ENCODE measurements around the gene CES2.
"Not testable (repeated sequence)": the region's sequence is repeated elsewhere in the genome, so short reads cannot be mapped to it uniquely, and the experiment has no call there.

The CES2 gene

DNA sequence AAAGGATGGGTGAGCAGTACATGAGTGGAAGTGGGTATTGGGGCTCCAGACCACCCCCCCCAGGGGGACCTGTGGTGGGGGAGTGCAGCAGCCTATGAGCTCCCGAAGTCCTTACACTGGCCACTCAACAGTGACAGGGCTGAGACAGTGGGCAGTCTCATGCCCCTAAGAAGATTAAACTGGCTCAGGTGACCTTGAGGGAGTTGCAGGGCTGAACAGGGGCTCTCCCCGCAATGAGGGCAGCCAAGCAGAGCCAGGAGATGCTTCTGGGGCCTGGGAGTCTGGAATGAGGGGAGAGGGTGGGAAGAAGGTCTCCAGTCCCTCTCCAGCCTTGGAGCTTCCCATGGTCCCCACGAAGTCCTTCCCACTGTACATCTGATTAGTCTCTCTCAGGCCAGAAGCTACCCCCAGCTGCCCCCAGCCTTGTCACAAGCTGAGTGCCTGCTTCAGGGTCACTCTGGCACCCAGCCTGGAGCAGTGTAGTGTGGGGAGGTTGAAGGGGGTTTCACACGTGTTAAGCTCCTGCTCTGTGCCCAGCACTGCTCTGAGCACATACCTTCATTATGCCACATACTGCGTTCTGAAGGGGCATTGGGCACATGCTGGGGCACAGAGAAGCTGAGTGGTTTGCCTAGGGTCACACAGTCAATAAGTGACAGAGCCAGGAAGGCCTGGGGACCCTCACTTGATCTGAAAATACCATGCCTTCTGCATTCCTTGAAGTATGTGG, 15.6 kb upstream of the CES2 start:
- no peak for DNase-seq (ENCODE audit: low read depth)

DNA sequence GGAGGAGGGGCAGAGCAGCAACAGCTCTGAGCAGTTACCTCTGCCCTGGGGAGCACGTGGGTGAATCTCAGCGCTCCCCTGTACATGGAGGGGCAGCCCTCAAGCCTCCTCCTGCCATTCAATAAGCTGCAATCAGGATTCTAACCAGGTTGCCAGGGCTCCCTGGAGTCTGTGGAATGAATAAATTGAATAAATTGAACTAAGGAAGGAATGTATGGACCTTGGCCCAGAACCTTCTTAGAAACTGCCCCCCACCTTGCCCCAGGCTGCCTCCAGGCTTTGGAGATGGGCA, 15.1 kb upstream of the CES2 start:
- no peak for DNase-seq (ENCODE audit: low read depth)

DNA sequence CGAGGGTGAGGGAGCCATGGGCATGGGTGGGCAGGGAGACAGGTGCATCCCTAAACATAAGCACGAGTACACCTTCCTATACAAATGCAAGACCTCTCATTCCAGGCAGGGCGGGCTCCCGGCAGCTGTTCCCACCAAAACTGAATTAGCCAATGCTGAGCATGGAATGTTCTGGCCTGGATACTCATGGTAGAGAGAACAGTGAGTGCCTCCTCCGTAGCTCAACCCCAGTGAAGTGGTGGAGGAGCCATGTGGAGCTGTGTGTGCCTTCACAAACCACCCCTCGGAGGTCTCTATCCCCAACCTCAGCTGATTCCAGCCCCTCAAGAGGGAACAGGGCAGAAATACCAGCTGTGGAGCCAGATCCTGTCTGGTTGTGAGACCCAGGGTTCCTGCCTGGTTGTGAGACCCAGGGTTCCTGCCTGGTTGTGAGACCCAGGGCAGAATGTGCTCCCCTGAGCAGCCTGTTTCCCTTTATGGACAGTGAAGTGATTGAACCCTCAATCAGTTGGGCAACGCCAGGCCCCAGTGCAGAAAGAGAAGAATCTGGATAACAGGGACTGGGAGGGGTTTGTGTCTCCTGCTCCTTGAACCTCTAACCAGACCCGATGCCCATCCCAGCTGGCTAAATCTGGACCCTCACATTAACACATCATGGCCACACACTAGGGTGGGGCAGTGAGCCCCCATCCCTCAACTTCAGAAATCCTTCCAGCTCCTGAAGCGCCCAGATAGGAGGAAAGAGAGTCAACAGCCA, 14.2 kb upstream of the CES2 start:
- no peak for DNase-seq (ENCODE audit: low read depth)

DNA sequence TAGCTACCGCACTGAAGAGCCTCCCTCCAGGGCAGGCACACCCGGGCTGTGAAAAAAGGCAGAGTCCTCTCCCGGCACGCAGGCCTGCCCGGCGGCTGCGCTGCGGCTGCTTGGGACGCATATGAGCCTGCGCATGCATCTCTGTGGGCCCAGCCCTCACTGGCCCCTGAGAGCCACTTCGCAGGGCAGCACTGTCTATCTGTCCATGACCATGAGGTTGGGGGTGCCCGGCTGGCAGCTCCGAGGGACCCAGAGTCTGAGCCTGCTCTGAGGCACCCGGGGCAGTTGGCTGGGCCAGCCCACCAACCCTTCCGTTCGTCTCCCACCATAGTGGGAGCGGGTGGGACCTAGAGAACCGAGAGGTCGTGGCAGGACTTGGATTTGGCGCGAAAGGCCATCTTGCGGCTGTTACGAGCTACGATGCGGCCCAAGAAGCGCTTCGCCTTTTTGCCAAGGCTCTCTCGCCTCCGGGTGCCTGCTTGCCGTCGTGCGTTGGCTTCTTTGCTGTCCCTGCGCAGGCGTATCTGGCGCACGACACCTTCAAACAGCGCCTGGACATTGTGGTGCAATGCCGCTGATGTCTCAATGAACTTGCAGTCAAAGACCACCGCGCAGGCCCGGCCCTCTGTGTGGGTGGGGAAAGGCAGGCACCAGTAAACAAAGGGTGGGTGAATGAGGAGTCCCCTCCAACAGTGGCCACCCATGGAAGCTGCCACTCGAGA, 13.4 kb upstream of the CES2 start:
- DNase-seq (ENCODE audit: low read depth), result no peak

- DNase-seq (ENCODE audit: low read depth), result no peak
Observed at GRCh38 chr16:66923247-66923731, 12.0 kb upstream of the CES2 start.

GRCh38 chr16:66923866-66924265, 11.4 kb upstream of the CES2 start:
- DNase-seq (ENCODE audit: low read depth), result no peak

DNA sequence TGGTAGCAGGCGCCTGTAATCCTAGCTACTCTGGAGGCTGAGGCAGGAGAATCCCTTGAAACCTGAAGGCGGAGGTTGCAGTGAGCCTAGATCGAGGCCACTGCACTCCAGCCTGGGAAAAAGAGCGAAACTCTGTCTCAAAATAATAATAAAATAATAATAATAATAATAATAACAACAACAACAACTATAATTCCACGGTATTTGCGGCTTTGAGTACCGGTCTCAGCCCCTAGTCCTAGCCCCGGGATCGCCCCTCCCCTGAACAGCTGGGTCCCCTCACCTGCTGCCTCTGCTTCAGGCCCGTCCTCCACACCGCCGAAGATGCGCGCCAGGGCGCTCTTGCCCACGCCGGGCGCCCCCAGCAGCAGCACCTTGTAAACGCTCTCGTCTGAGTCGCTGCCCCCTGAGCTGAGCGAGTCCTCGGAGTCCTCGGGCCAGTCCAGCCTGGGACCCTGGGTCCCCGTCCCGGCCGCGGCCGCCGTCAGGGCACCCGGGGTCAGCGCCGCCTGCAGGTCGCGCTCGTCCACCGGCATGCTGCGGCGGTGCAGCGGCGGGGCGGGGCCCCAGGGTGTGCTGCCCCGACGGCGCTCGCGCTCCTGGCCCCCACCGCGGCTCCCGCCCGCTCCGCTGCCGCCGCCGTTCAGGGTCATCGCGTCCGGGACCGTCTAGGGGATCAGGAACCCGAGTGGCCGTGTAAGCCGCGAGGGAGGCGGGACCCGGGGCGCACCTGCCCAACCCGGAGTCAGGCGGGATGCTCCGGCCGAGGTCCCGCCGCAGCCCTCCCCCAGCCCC, 10.6 kb upstream of the CES2 start:
- no peak for DNase-seq (ENCODE audit: low read depth)

GRCh38 chr16:66925322-66925840, 9.9 kb upstream of the CES2 start, which contains the start of gene RRAD:
Gene RRAD, minus strand, starts transcription at chr16:66925535. Its CDS starts 356 bp downstream, at chr16:66925179.
- DNase-seq (ENCODE audit: low read depth), result no peak

DNA sequence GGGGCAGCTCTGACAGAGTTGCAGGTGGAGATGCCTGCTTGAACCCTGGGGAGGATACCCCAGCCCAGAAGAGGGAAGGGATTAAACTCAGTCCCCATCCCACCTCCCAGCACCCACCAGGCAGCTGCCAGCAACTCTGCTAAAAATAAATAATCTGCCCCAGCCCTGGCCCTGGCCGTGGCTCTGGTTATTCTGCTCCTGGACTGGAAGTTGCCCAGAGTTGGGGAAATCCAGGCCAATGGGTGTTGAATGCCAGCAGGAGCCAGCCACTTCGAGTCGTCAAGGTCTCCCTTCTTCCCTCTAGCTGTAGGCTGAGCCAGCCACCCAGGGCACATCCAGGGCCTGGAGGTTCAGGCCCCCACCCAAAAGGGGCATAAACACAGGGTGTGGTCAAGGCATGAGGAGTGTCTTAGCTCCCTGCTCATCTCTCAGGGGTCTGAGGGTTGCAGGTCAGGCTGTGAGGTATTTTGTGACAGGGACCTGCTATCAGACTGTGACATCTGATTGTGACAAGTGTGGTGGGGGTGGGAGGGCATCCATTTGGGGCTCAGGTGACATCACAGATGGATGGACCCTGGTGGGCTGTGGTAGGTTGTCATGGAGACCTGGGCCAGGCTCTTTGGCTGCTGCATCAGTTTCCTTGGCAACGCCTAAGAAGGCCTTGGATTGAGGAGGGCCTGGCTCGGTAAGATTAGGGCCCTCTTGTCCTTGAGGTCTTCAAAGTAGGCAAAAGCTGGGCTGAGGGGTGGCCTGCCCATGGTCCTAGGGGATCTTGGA, 9.0 kb upstream of the CES2 start:
- DNase-seq (ENCODE audit: low read depth), result no peak

- DNase-seq (ENCODE audit: low read depth), result peak; percentile 79
Observed at GRCh38 chr16:66926961-66927436, 8.3 kb upstream of the CES2 start.

GRCh38 chr16:66927918-66928649, 7.2 kb upstream of the CES2 start:
- no peak for DNase-seq (ENCODE audit: low read depth)

- DNase-seq (ENCODE audit: low read depth), result no peak
Observed at GRCh38 chr16:66928702-66929388, 6.5 kb upstream of the CES2 start.

GRCh38 chr16:66930189-66930588, 5.1 kb upstream of the CES2 start:
- no peak for DNase-seq (ENCODE audit: low read depth)

DNA sequence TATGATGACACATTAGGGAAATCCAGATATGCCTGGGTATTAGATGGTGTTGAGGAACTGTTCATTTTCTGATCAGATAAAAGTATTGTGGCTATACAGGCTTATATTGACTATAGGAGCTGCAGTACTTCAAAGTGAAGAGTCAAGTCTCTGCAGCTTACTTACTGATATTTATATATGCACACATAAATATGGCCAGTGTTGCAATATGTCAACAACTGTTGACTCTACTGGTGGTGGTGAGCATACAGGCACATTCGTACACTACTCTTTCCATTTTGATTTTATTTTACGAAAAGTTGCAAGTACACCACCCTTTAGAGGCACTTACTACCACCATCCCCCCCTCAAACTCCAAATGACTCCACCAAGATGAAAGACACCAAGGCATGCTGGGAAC, 3.7 kb upstream of the CES2 start:
- DNase-seq (ENCODE audit: low read depth), result no peak

DNA sequence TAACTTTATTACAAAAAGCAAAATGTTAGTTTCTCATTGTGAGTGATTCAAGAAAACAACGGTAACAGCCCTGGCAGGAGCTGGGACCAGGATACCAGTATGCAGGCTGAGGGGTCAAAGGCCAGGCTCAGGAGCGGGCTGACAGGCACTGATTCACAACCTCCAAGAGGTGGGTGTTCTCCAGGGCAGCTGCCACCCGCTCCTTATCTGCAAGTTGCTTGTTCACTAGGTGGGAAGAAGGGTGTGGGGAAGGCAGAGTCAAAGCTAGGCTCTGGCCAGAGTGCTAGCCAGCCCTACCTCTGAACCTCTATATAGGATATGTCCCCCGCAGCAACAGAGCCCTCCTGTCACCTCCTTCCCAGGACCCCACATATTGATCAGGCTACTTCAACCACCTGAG, 3.2 kb upstream of the CES2 start:
- no peak for DNase-seq (ENCODE audit: low read depth)

DNA sequence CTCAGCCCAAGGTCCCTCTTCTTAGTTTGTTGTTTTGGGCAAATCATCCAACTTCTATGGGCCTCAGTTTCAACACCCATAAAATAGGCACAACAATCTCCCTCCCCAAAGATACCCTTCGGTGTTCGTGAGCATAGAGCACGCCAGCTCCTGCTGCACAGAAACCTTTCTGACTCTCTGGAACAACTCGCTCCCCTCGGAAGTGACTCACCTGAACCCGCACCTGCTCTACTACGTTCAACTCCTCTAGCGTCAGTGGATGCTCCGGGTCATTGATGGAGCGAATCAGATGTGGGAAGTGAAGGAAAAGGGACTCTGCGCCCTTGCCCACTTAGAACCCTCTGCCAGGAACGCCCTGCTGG, 1.6 kb upstream of the CES2 start:
- DNase-seq (ENCODE audit: low read depth), result no peak

GRCh38 chr16:66934138-66934838, 1.0 kb upstream of the CES2 start, which contains the start of gene CIAO2B:
Gene CIAO2B, minus strand, starts transcription at chr16:66934402. Its CDS starts 38 bp downstream, at chr16:66934364.
- DNase-seq (ENCODE audit: low read depth), result peak; percentile 70

- not testable (repeated sequence) for DNase-seq (ENCODE audit: low read depth)
Observed at GRCh38 chr16:66934839-66935313, 440 bp upstream of the CES2 start.

- DNase-seq (ENCODE audit: low read depth), result no peak
Observed at GRCh38 chr16:66936462-66936861, 1.1 kb downstream of the CES2 start.
